RWPE1 (cell line): ENCODE data around the gene SEMA3B.
A peak's percentile ranks its signal among the peaks of the same experiment; 100 is the strongest.
"Not testable (repeated sequence)": the region's sequence is repeated elsewhere in the genome, so short reads cannot be mapped to it uniquely, and the experiment has no call there.

ENCODE experiments used
- CTCF ChIA-PET: fragments of 350-600 bp; sonication (Branson Sonifier 250); formaldehyde crosslinking; extraction: SDS; loops from one replicate; lab custom pipeline; 2021; lab: Yijun Ruan, JAX
- POLR2A ChIA-PET: fragments of 400-600 bp; formaldehyde crosslinking; extraction: SDS; loops from one replicate; lab custom pipeline; 2020; ENCODE audit warnings: antibody characterized with exemption; ENCODE audit not compliant: low non-redundant PET; lab: Yijun Ruan, JAX
- DNase-seq: peaks from one replicate; pipeline ENCODE4 v3.0.0; 2012; ENCODE audit warnings: low spot score
- H3K27ac ChIP-seq: fragments of 450-650 bp; 2 replicates; pipeline ENCODE4 v1.5.1; 2017
- CTCF ChIP-seq: fragments of 450-650 bp; conservative IDR thresholded peaks from 2 replicates; pipeline ENCODE4 v1.5.1; 2017; ENCODE audit warnings: low read depth, mild to moderate bottlenecking

The SEMA3B gene

GRCh38 chr3:50242381-50242770 lies 26.6 kb upstream of the SEMA3B start:
- DNase-seq, result no peak

DNA sequence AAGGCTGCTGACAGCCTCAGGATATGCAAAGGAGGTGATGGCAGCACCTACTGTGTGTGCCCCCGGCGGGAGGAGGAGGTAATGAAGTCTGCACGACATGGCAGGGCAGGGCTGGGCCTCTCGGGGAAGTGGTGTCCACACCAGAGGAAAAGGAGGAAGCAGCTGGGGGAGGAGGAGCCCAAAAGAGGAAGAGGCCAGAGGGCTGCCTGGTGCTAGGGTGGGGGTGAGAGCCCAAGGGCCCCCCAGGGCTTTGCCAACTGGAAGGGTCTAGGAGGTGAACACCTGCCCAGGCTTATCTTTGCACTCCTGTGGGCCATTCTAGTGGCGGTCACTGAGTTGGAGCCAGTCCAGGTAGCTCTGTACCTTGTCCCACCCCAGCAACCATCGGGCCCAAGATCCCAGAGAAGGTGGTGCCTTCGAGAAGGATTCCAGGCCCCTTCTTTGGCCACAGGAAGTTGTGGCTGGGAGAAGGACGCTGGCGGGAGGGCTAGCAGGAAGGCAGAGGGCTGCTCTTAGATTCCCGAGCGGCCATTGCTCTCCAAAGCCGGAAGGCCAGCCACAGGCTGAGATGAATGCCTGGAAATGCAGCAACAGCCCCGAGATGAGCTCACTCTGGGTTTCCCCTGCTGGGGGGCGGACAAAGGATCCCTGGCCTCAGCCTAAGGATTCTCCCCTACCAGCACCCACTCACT lies 25.9 kb upstream of the SEMA3B start:
- no peak for DNase-seq

More at GRCh38 chr3:50242381-50242770, 26.6 kb upstream of the SEMA3B start:
- CTCF ChIA-PET, result interaction anchor here (0.5 to 0.8 kb wide), 3 partner anchors 16 to 121 kb away, joined by 3 to 5 read pairs (median 3); no protein-coding TSS in a partner anchor
- peak overlapping the region; percentile 100 for H3K27ac ChIP-seq
- POLR2A ChIA-PET, result no interaction called here
- no peak for TF ChIP-seq CTCF

GRCh38 chr3:50243543-50243895 lies 25.4 kb upstream of the SEMA3B start:
- no peak for DNase-seq
- CTCF ChIA-PET, result interaction anchor here (0.6 to 1.1 kb wide), 2 partner anchors 17 to 28 kb away, joined by 4 to 5 read pairs; no protein-coding TSS in a partner anchor
- POLR2A ChIA-PET, result no interaction called here
- no peak for TF ChIP-seq CTCF
- peak overlapping the region; percentile 100 for H3K27ac ChIP-seq

More for the DNA sequence above, 25.9 kb upstream of the SEMA3B start:
- ChIA-PET POLR2A (no interaction called here), CTCF (interaction anchor here (0.6 to 1.1 kb wide), 3 partner anchors 16 to 122 kb away, joined by 3 to 5 read pairs (median 4); no protein-coding TSS in a partner anchor)
- peak overlapping the region; percentile 100 for H3K27ac ChIP-seq
- TF ChIP-seq CTCF, result no peak

GRCh38 chr3:50244813-50245212 lies 24.1 kb upstream of the SEMA3B start:
- POLR2A ChIA-PET, result interaction anchor here (0.6 kb wide), 1 partner anchor 770 kb away, joined by 5 read pairs; no protein-coding TSS in a partner anchor
- DNase-seq, CTCF ChIA-PET: not testable (repeated sequence)
- H3K27ac ChIP-seq, result peak overlapping the region; percentile 100

- peak overlapping the region; percentile 100 for H3K27ac ChIP-seq
- ChIA-PET CTCF (no interaction called here), POLR2A (no interaction called here)
- DNase-seq, result no peak
- TF ChIP-seq CTCF, result no peak
Measured at GRCh38 chr3:50245251-50245745, 23.6 kb upstream of the SEMA3B start.

- ChIA-PET POLR2A (no interaction called here), CTCF (interaction anchor here (0.5 to 1.1 kb wide), 9 partner anchors 8 to 82 kb away, joined by 3 to 12 read pairs (median 3); partner anchors contain the start of genes GNAI2 and SEMA3B)
- DNase-seq, result peak; percentile 69
- peak overlapping the region; percentile 100 for H3K27ac ChIP-seq
- TF ChIP-seq CTCF, result peak; percentile 96
Measured at GRCh38 chr3:50245831-50246516, 23.0 kb upstream of the SEMA3B start.
